Body of pancreas (tissue), 4 donors: Measurements from ENCODE around the gene MYO1A.

ENCODE experiments used
- POLR2A ChIP-seq, 3 donors: fragments of 450-650 bp; IDR thresholded peaks; one replicate each; pipeline ENCODE4 v1.6.1; 2016; ENCODE audit warnings: antibody characterized with exemption in 3 of 3, mild to moderate bottlenecking in 2 of 3
- TF ChIP-seq, protein P1 (sequence below), 7 experiments: fragments of 450-650 bp in 4 of 7; fragments of 200-600 bp in 3 of 7; sonication (generic) in 3 of 7; IDR thresholded peaks; one replicate each; pipeline ENCODE4 v1.5.1; 2016 to 2019; ENCODE audit warnings: antibody characterized with exemption in 7 of 7

DNA sequence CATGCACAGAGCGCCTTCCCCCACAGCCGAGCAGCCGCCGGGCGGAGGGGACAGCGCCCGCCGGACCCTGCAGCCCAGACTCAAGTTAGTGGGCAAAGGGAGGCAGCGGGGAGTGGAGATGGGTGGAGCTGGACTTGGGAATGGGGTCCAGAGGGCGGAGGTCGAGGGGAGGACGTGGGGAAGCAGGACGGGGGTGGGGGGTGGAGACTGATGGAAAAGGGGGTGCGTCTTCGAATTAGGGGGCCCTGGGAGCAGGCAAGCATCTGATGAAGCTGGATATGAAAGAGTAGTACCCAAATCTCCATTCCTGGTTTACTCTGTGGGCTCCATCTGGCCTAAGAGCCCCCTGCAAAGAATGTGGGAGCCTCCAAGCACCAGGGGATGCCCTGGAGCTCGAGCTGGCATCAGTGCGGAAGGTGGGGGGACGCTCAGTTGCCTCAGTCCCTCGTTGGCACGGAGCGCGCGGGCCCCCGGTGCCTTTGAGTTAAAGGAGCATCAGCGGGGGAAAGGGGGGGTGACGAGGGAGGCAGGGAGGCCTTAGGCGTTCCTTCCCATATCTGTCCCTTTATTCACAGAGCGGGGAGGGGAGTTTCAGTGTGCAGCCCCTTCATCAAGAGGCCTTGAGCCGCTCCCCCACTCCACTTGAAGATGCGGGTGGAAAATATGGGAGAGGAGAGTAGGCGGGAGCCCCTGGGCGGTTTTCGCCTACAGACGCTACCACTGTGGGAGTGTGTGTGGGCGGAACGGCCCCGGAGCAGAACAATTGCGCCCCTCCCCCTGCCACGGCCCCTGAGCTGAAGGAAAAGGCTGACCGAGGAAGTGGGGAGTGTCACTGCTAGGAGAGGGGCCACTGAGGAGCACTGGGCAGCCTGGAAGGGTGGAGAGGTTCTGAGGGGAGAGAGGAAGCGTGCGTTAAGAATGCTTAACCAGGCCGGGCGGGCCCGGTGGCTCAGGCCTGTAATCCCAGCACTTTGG, 39.6 kb upstream of the MYO1A start:
- TF ChIP-seq, protein P1, sequence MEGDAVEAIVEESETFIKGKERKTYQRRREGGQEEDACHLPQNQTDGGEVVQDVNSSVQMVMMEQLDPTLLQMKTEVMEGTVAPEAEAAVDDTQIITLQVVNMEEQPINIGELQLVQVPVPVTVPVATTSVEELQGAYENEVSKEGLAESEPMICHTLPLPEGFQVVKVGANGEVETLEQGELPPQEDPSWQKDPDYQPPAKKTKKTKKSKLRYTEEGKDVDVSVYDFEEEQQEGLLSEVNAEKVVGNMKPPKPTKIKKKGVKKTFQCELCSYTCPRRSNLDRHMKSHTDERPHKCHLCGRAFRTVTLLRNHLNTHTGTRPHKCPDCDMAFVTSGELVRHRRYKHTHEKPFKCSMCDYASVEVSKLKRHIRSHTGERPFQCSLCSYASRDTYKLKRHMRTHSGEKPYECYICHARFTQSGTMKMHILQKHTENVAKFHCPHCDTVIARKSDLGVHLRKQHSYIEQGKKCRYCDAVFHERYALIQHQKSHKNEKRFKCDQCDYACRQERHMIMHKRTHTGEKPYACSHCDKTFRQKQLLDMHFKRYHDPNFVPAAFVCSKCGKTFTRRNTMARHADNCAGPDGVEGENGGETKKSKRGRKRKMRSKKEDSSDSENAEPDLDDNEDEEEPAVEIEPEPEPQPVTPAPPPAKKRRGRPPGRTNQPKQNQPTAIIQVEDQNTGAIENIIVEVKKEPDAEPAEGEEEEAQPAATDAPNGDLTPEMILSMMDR (IDR thresholded peaks at IDR 0.05): no peak
- TF ChIP-seq POLR2A (IDR thresholded peaks at IDR 0.05): peak in 1 of 3 donors; percentile 46
